ENCODE results near the gene SV2C. TPM values are rescaled to one million over a fixed set of nuclear protein-coding genes. Genes with fewer than 3 reads are reported as not detected.

Gene SV2C
- total and polyA plus RNA-seq, 7 donors: under 0.01 to 0.01 TPM; not detected in 5

DNA sequence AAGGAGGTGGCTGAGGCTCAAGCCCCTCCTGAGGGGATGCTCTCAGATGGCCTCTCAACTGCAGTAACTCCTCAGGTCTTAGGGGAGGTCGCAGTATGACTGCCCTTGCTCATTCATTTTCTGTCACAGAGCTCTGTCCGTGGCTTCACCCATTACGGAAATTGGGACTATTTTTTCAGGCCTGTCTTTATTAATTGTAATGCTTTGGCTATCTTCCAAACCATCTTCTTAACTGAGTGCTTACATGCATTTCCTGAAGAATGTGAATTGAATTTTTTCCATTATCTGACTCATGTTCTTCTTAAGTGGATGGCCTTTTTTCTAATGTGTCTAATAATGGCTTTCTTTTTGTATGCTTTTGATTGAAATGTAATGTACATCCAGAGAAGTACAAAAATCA, 36.4 kb upstream of the SV2C start:
- Histone ChIP-seq H3K9me3 (peaks cover 5% of the 10 kb centered on the region), H3K36me3 (ENCODE audit: insufficient read depth in 1 of 2, low read depth in 1 of 2) (no peaks in the 10 kb centered on the region), H3K4me3 (no peak overlapping the region), H3K27me3 (ENCODE audit: insufficient read depth in 3 of 3, low read length in 2 of 3) (no peaks in the 10 kb centered on the region), H3K4me1 (no peaks in the 10 kb centered on the region), H3K27ac (no peak overlapping the region)
- TF ChIP-seq, protein P1, sequence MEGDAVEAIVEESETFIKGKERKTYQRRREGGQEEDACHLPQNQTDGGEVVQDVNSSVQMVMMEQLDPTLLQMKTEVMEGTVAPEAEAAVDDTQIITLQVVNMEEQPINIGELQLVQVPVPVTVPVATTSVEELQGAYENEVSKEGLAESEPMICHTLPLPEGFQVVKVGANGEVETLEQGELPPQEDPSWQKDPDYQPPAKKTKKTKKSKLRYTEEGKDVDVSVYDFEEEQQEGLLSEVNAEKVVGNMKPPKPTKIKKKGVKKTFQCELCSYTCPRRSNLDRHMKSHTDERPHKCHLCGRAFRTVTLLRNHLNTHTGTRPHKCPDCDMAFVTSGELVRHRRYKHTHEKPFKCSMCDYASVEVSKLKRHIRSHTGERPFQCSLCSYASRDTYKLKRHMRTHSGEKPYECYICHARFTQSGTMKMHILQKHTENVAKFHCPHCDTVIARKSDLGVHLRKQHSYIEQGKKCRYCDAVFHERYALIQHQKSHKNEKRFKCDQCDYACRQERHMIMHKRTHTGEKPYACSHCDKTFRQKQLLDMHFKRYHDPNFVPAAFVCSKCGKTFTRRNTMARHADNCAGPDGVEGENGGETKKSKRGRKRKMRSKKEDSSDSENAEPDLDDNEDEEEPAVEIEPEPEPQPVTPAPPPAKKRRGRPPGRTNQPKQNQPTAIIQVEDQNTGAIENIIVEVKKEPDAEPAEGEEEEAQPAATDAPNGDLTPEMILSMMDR (IDR thresholded peaks at IDR 0.05): no peak
- DNase-seq (no peak), ATAC-seq (no peak)
- WGBS, 3 donors: 57 to 60% (median 58%) methylated on average over 3 of the region's 3 CpGs
- intact Hi-C loops (cut with DNase I): no loop called here

DNA sequence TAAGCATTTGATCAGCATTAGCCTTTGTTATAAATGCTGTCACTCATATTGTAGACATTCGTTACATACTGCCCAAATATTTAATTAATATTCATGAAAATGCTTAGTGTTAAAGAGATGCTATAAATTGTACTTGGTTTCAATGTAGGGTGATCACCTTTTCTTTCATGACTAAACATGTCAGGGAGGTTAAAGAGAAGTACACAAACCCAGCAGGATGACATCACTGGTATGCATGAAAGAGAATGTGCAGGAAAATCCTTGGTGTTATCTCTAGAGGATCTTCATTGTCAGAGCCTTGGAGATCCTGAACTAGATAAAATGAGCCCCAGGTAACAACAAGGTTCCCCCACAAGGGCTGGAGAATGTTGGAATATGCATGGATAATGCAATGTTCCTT, 33.0 kb upstream of the SV2C start:
- 64 to 76% (median 66%) methylated on average over 1 of the region's 1 CpG for WGBS, 3 donors
- no peaks in the 10 kb centered on the region for H3K4me1 ChIP-seq
- DNase-seq (no peak), ATAC-seq (no peak)
- H3K36me3 ChIP-seq (ENCODE audit: insufficient read depth in 1 of 2, low read depth in 1 of 2): no peaks in the 10 kb centered on the region
- H3K9me3 ChIP-seq: no peaks in the 10 kb centered on the region
- H3K4me3 ChIP-seq: no peak overlapping the region
- no peaks in the 10 kb centered on the region for H3K27me3 ChIP-seq (ENCODE audit: insufficient read depth in 3 of 3, low read length in 2 of 3)
- no peak overlapping the region for H3K27ac ChIP-seq
- intact Hi-C loops (cut with DNase I): no loop called here
- TF ChIP-seq, protein P1 (IDR thresholded peaks at IDR 0.05): no peak

DNA sequence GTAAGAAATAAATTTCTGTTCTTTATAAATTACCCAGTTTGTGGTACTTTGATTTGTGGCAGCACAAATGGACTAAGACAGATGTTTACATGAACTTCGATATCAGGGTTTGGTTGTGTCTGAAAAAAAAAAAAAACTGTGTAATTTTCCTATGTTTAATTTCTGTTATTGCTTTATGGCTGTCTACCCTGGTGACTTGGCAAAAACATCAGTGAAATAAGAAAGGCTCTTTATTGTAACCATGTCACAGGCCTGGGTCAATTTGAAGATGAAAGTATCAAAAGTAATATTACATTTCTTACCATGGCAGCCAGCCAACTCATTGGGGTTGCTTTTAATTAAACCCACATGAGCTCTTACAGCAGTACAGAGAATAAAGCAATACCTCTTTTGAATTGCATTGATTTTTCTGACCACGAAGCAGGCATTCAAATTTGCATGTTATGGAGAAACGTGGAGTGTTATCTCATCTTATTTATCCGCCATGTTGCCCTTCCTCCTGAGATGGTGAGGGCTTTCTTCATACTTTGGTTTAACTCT, 20.6 kb upstream of the SV2C start:
- TF ChIP-seq, protein P1 (IDR thresholded peaks at IDR 0.05): no peak
- H3K27ac ChIP-seq: no peak overlapping the region
- DNase-seq (no peak), ATAC-seq (no peak)
- WGBS, 3 donors: 69 to 72% (median 70%) methylated on average over 4 of the region's 4 CpGs
- no peaks in the 10 kb centered on the region for H3K9me3 ChIP-seq
- intact Hi-C loops (cut with DNase I): no loop called here
- no peak overlapping the region for H3K4me3 ChIP-seq
- no peaks in the 10 kb centered on the region for H3K4me1 ChIP-seq
- H3K36me3 ChIP-seq (ENCODE audit: insufficient read depth in 1 of 2, low read depth in 1 of 2): no peaks in the 10 kb centered on the region
- H3K27me3 ChIP-seq (ENCODE audit: insufficient read depth in 3 of 3, low read length in 2 of 3): no peaks in the 10 kb centered on the region

DNA sequence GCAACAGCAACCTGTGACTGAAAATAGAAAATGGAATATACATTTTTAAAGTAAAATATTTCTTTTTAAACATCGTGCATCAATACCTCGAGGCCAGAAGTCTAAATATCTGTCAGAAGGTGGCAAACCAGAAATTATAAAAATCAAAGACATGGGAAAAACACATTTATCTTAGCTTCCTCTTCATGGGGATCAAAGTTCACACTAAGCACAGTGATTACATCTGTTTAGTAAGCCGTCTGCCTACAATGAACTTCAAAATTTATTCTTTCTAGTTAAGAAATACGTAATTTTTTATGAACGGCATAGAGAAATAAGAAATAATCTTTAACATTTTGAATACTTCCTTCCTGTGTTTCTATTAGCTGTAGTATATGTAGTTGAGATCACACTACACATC, 17.9 kb upstream of the SV2C start:
- no peak for DNase-seq
- WGBS, 3 donors: 73 to 79% (median 78%) methylated on average over 5 of the region's 5 CpGs

More for the DNA sequence above, 17.9 kb upstream of the SV2C start:
- Histone ChIP-seq H3K4me3 (no peak overlapping the region), H3K9me3 (no peaks in the 10 kb centered on the region), H3K36me3 (ENCODE audit: insufficient read depth in 1 of 2, low read depth in 1 of 2) (no peaks in the 10 kb centered on the region), H3K27me3 (ENCODE audit: insufficient read depth in 3 of 3, low read length in 2 of 3) (no peaks in the 10 kb centered on the region), H3K27ac (no peak overlapping the region), H3K4me1 (no peaks in the 10 kb centered on the region)
- intact Hi-C loops (cut with DNase I): no loop called here
- ATAC-seq: no peak
- TF ChIP-seq, protein P1 (IDR thresholded peaks at IDR 0.05): no peak
